Calu3 (cell line): ENCODE results near the gene ZFPL1. TPM values are rescaled to one million over a fixed set of nuclear protein-coding genes. Genes with fewer than 3 reads are reported as not detected.

ENCODE experiments used
- BruUV-seq: library from RNA; stranded (reverse); fragments of 400-500 nt; replicated peaks from 2 replicates; lab custom pipeline; 2021; lab: Mats Ljungman, UMichigan
- CTCF ChIA-PET: fragments of 300-600 bp; sonication (Branson Sonifier 250); formaldehyde crosslinking; loops from one replicate; lab custom pipeline; 2022; ENCODE audit warnings: antibody characterized with exemption; lab: Charles Lee
- DNase-seq: peaks from one replicate; pipeline ENCODE4 v3.0.0; 2022
- H3K27ac Mint-ChIP-seq: one replicate; pipeline ENCODE4 v1.8.0; 2022; ENCODE audit warnings: mixed read lengths; ENCODE audit not compliant: unreplicated experiment
- H3K27me3 Mint-ChIP-seq: one replicate; pipeline ENCODE4 v1.8.0; 2022; ENCODE audit warnings: mixed read lengths; ENCODE audit not compliant: unreplicated experiment
- H3K36me3 Mint-ChIP-seq: one replicate; pipeline ENCODE4 v1.8.0; 2022; ENCODE audit warnings: mild to moderate bottlenecking, moderate library complexity, mixed read lengths; ENCODE audit not compliant: insufficient read depth, unreplicated experiment
- H3K4me1 Mint-ChIP-seq: one replicate; pipeline ENCODE4 v1.8.0; 2022; ENCODE audit warnings: mild to moderate bottlenecking, low read depth, mixed read lengths; ENCODE audit not compliant: unreplicated experiment
- H3K4me3 Mint-ChIP-seq: one replicate; pipeline ENCODE4 v1.8.0; 2022; ENCODE audit warnings: mild to moderate bottlenecking, low read depth, moderate library complexity, mixed read lengths; ENCODE audit not compliant: unreplicated experiment
- H3K9me3 Mint-ChIP-seq: one replicate; pipeline ENCODE4 v1.8.0; 2022; ENCODE audit warnings: low read depth, mixed read lengths; ENCODE audit not compliant: unreplicated experiment
- intact Hi-C: fragments of 100-400 bp; cut with micrococcal nuclease; formaldehyde crosslinking; loops from one replicate; pipeline ENCODE4 v1.10.0; 2022; ENCODE audit not compliant: unreplicated experiment
- total RNA-seq: library from RNA; stranded (reverse); gene quantifications from 2 replicates; pipeline ENCODE4 v1.2.3, GENCODE V29; 2022
- TF ChIP-seq, protein P1 (sequence below): fragments of 200-600 bp; IDR thresholded peaks from one replicate; pipeline ENCODE4 v1.8.0; 2022; ENCODE audit warnings: antibody characterized with exemption; ENCODE audit not compliant: unreplicated experiment

Gene ZFPL1
- total RNA-seq, 1 experiment from 2014 or later, result 47.6 TPM

- intact Hi-C loops, result loop anchor here (5.0 to 10.0 kb wide), 2 partner anchors 271 to 328 kb away; partner anchors contain the start of gene CDC42BPG
- H3K36me3 Mint-ChIP-seq, result peaks cover 88% of the 10 kb centered on the region
Observed at GRCh38 chr11:65115361-65116082, 31.5 kb downstream of the ZFPL1 start.

DNA sequence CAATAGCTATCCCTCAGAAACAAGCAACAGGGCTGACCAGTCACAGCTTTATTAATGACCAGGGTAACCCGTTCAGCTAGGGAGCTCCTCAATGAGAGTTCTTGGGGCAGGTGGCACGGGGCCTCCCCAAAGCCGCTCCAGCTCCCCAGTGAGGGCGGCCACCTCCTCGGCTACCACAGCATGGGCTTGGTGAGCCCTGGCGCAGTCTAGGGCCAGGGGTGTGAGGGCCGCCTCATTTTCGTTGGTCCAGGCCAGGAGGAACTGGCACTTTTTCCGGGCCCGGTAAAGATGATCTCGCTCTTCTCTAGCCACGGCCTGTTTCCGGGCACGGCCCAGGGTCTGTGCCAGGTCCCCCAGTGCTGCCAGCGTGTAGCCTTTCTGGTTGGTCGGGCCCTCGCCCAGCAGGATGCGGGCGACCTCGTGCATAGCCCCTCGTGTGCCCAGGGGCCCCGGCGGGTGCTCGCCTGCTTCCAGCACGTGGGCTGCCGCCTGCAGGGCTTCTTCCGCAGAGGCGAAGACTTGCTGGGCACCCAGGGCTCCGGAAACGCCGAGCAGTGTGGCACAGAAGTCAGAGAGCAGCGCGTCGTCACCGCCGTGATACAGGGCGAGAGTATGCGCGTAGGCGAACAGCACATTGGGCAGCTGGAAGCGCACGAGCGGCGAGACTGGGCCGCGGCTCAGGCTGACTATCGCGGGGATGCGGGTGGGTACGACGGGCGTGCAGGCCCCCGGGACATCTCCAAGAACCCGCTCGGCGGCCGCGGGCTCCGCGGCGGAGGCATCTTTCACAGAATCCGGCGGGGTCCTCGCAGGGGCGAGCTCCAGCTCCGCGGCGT is 32.6 kb downstream of the ZFPL1 start:
- Mint-ChIP-seq H3K4me3 (peak overlapping the region; percentile 82), H3K4me1 (peaks cover 36% of the 10 kb centered on the region), H3K9me3 (no peaks in the 10 kb centered on the region), H3K27me3 (no peaks in the 10 kb centered on the region), H3K36me3 (peaks cover 90% of the 10 kb centered on the region), H3K27ac (peak overlapping the region; percentile 90)
- peak; percentile 48 for DNase-seq
- intact Hi-C loops, result loop anchor here (5.0 to 10.0 kb wide), 2 partner anchors 272 to 329 kb away; partner anchors contain the start of gene CDC42BPG
- BruUV-seq, result no TSS peak
- CTCF ChIA-PET, result interaction anchor here (1.2 to 1.4 kb wide), 2 partner anchors 65 to 89 kb away, joined by 3 to 8 read pairs; partner anchors contain the start of genes CAPN1 and SNX15
- TF ChIP-seq, protein P1, sequence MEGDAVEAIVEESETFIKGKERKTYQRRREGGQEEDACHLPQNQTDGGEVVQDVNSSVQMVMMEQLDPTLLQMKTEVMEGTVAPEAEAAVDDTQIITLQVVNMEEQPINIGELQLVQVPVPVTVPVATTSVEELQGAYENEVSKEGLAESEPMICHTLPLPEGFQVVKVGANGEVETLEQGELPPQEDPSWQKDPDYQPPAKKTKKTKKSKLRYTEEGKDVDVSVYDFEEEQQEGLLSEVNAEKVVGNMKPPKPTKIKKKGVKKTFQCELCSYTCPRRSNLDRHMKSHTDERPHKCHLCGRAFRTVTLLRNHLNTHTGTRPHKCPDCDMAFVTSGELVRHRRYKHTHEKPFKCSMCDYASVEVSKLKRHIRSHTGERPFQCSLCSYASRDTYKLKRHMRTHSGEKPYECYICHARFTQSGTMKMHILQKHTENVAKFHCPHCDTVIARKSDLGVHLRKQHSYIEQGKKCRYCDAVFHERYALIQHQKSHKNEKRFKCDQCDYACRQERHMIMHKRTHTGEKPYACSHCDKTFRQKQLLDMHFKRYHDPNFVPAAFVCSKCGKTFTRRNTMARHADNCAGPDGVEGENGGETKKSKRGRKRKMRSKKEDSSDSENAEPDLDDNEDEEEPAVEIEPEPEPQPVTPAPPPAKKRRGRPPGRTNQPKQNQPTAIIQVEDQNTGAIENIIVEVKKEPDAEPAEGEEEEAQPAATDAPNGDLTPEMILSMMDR, result no peak

More at GRCh38 chr11:65115361-65116082, 31.5 kb downstream of the ZFPL1 start:
- no TSS peak for BruUV-seq
- no peaks in the 10 kb centered on the region for H3K9me3 Mint-ChIP-seq
- no peaks in the 10 kb centered on the region for H3K27me3 Mint-ChIP-seq
- H3K27ac Mint-ChIP-seq, result no peak overlapping the region
- peaks cover 40% of the 10 kb centered on the region for H3K4me1 Mint-ChIP-seq
- CTCF ChIA-PET, result interaction anchor here (0.6 kb wide), 1 partner anchor 160 kb away, joined by 7 read pairs; no protein-coding TSS in a partner anchor
- no peak for DNase-seq
- H3K4me3 Mint-ChIP-seq, result peak overlapping the region; percentile 82
- TF ChIP-seq, protein P1, result no peak

GRCh38 chr11:65117206-65118096 is 33.4 kb downstream of the ZFPL1 start, which contains the start of gene ZNHIT2:
Gene ZNHIT2 (minus strand): TSS chr11:65117701. CDS start chr11:65117653, 48 bp downstream.
- intact Hi-C loops, result loop anchor here (5.0 to 10.0 kb wide), 2 partner anchors 273 to 330 kb away; partner anchors contain the start of gene CDC42BPG
- no peaks in the 10 kb centered on the region for H3K9me3 Mint-ChIP-seq
- H3K27ac Mint-ChIP-seq, result peak within 1 kb of the TSS; percentile 90
- peak; percentile 99 for DNase-seq
- peak within 1 kb of the TSS; percentile 82 for H3K4me3 Mint-ChIP-seq
- peaks cover 31% of the 10 kb centered on the region for H3K4me1 Mint-ChIP-seq
- TF ChIP-seq, protein P1, result peak; percentile 88
- CTCF ChIA-PET, result interaction anchor here (0.6 to 1.4 kb wide), 5 partner anchors 7 to 90 kb away, joined by 3 to 8 read pairs (median 6); partner anchors contain the start of genes CAPN1 and SNX15
- H3K27me3 Mint-ChIP-seq, result no peaks in the 10 kb centered on the region
- peaks cover 90% of the 10 kb centered on the region for H3K36me3 Mint-ChIP-seq
- BruUV-seq, result no TSS peak
